SK-N-SH (cell line): Measurements from ENCODE around the gene ERCC2.

ENCODE experiments used
- EP300 ChIP-seq, 2 experiments: IDR thresholded peaks; 2 replicates each; pipeline versions ENCODE4 v1.4.0 to v1.6.1; 2012; ENCODE audit warnings: borderline replicate concordance in 1 of 2, low read depth in 1 of 2, low read length in 1 of 2
- FOXJ3 ChIP-seq: sonication (generic); formaldehyde crosslinking; IDR thresholded peaks from 2 replicates; pipeline ENCODE4 v1.5.1; 2020; ENCODE audit warnings: mild to moderate bottlenecking, missing genetic modification reagents
- PBX3 ChIP-seq: IDR thresholded peaks from 2 replicates; pipeline ENCODE4; 2012
- SMC3 ChIP-seq: IDR thresholded peaks from 2 replicates; pipeline ENCODE4 v1.6.1; 2012; ENCODE audit warnings: low read depth, low read length, improper control_type of control experiment
- TAF1 ChIP-seq: IDR thresholded peaks from 2 replicates; pipeline ENCODE4 v1.6.1; 2012; ENCODE audit warnings: low read depth, mild to moderate bottlenecking, low read length, moderate library complexity, borderline replicate concordance
- TCF12 ChIP-seq: IDR thresholded peaks from 2 replicates; pipeline ENCODE4 v1.4.0; 2012
- YY1 ChIP-seq: IDR thresholded peaks from 2 replicates; pipeline ENCODE4 v1.4.0; 2012; ENCODE audit warnings: low read depth, mild to moderate bottlenecking
- TF ChIP-seq, protein P1 (sequence below): fragments of 200-600 bp; sonication (generic); IDR thresholded peaks from 2 replicates; pipeline ENCODE4 v1.6.1; 2017; ENCODE audit warnings: antibody characterized with exemption, mild to moderate bottlenecking, moderate library complexity
- TF ChIP-seq, protein P2 (sequence below): fragments of 150-350 bp; IDR thresholded peaks from 2 replicates; pipeline ENCODE4 v1.6.1; 2017; ENCODE audit warnings: antibody characterized with exemption, low read length, low read depth, borderline replicate concordance
- TF ChIP-seq, protein P3 (sequence below): IDR thresholded peaks from 2 replicates; pipeline ENCODE4 v1.4.0; 2012; ENCODE audit warnings: low read depth

GRCh38 chr19:45352471-45352870 is 17.9 kb downstream of the ERCC2 start:
- TF ChIP-seq, protein P1, sequence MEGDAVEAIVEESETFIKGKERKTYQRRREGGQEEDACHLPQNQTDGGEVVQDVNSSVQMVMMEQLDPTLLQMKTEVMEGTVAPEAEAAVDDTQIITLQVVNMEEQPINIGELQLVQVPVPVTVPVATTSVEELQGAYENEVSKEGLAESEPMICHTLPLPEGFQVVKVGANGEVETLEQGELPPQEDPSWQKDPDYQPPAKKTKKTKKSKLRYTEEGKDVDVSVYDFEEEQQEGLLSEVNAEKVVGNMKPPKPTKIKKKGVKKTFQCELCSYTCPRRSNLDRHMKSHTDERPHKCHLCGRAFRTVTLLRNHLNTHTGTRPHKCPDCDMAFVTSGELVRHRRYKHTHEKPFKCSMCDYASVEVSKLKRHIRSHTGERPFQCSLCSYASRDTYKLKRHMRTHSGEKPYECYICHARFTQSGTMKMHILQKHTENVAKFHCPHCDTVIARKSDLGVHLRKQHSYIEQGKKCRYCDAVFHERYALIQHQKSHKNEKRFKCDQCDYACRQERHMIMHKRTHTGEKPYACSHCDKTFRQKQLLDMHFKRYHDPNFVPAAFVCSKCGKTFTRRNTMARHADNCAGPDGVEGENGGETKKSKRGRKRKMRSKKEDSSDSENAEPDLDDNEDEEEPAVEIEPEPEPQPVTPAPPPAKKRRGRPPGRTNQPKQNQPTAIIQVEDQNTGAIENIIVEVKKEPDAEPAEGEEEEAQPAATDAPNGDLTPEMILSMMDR: no peak
- TF ChIP-seq SMC3 (no peak), PBX3 (no peak), EP300 (IDR thresholded peaks at IDR 0.05; ENCODE audit: borderline replicate concordance in 1 of 2, low read depth in 1 of 2, low read length in 1 of 2) (no peak), TCF12 (no peak), TAF1 (no peak), FOXJ3 (CRISPR knock-in tag) (no peak), YY1 (no peak)
- TF ChIP-seq, protein P2, sequence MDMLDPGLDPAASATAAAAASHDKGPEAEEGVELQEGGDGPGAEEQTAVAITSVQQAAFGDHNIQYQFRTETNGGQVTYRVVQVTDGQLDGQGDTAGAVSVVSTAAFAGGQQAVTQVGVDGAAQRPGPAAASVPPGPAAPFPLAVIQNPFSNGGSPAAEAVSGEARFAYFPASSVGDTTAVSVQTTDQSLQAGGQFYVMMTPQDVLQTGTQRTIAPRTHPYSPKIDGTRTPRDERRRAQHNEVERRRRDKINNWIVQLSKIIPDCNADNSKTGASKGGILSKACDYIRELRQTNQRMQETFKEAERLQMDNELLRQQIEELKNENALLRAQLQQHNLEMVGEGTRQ: no peak
- TF ChIP-seq, protein P3, sequence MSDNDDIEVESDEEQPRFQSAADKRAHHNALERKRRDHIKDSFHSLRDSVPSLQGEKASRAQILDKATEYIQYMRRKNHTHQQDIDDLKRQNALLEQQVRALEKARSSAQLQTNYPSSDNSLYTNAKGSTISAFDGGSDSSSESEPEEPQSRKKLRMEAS: no peak
